Kidney epithelial cell (primary cell): ENCODE data around the gene SLC6A12. TPM values are rescaled to one million over a fixed set of nuclear protein-coding genes. Genes with fewer than 3 reads are reported as not detected.

Experiments used
- DNase-seq: peaks from one replicate; pipeline ENCODE4 v3.0.0-alpha.2; 2010; ENCODE audit warnings: low read depth
- H3K27me3 ChIP-seq: 2 replicates; pipeline ENCODE4 v1.6.0; 2011; ENCODE audit warnings: low read length; ENCODE audit not compliant: control insufficient read depth, insufficient read depth
- H3K36me3 ChIP-seq: 2 replicates; pipeline ENCODE4 v1.5.1; 2011; ENCODE audit warnings: low read length; ENCODE audit not compliant: control insufficient read depth, insufficient read depth
- H3K4me3 ChIP-seq: 2 replicates; pipeline ENCODE4 v1.5.1; 2011; ENCODE audit warnings: low read depth, mild to moderate bottlenecking, control low read depth, low read length
- CTCF ChIP-seq: IDR thresholded peaks from 2 replicates; pipeline ENCODE4 v1.5.1; 2011; ENCODE audit warnings: mild to moderate bottlenecking, moderate library complexity, low read length, control low read depth, inconsistent platforms; ENCODE audit not compliant: insufficient read depth, poor library complexity, severe bottlenecking
- total RNA-seq: library from RNA; depleted of rRNA; stranded (reverse); fragments of >200 nt; gene quantifications from 2 replicates; pipeline ENCODE4 v1.2.3, GENCODE V29; 2015

SLC6A12 gene
- total RNA-seq, 1 donor from 2014 or later = not detected

GRCh38 chr12:180445-180844 is 33.5 kb downstream of the SLC6A12 start:
- no peaks in the 10 kb centered on the region for H3K27me3 ChIP-seq
- DNase-seq = no peak
- no peak for TF ChIP-seq CTCF

GRCh38 chr12:179885-180284 is 34.1 kb downstream of the SLC6A12 start:
- Histone ChIP-seq H3K4me3 (no peak overlapping the region), H3K36me3 (no peaks in the 10 kb centered on the region), H3K27me3 (peaks cover 4% of the 10 kb centered on the region)
- DNase-seq = no peak
- TF ChIP-seq CTCF = no peak

More at GRCh38 chr12:180445-180844, 33.5 kb downstream of the SLC6A12 start:
- Histone ChIP-seq H3K36me3 (no peaks in the 10 kb centered on the region), H3K4me3 (no peak overlapping the region)

GRCh38 chr12:179131-179884 is 34.6 kb downstream of the SLC6A12 start:
- H3K27me3 ChIP-seq = peaks cover 5% of the 10 kb centered on the region
- DNase-seq = no peak
- TF ChIP-seq CTCF = no peak

GRCh38 chr12:178829-179109 is 35.2 kb downstream of the SLC6A12 start:
- H3K27me3 ChIP-seq = peaks cover 7% of the 10 kb centered on the region
- no peak for DNase-seq
- no peaks in the 10 kb centered on the region for H3K36me3 ChIP-seq
- H3K4me3 ChIP-seq = no peak overlapping the region
- TF ChIP-seq CTCF = no peak

More at GRCh38 chr12:179131-179884, 34.6 kb downstream of the SLC6A12 start:
- Histone ChIP-seq H3K4me3 (no peak overlapping the region), H3K36me3 (no peaks in the 10 kb centered on the region)

- Histone ChIP-seq H3K36me3 (no peaks in the 10 kb centered on the region), H3K27me3 (peaks cover 12% of the 10 kb centered on the region), H3K4me3 (no peak overlapping the region)
- TF ChIP-seq CTCF = no peak
- no peak for DNase-seq
Observed at GRCh38 chr12:177980-178828, 35.8 kb downstream of the SLC6A12 start.
